ENCODE data around the gene PPRC1. TPM values are rescaled to one million over a fixed set of nuclear protein-coding genes. Genes with fewer than 3 reads are reported as not detected.

PPRC1 gene
- total and polyA plus RNA-seq, 4 donors, result 19.3 to 42.1 (median 26.5) TPM

GRCh38 chr10:102111276-102111675 is 21.6 kb upstream of the PPRC1 start:
- 95 to 97% methylated on average over 12 of the region's 12 CpGs for WGBS, 2 donors
- no peaks in the 10 kb centered on the region for H3K27me3 ChIP-seq (ENCODE audit: control insufficient read depth in 3 of 3, insufficient read depth in 3 of 3, low read length in 2 of 3)
- no peak overlapping the region for H3K27ac ChIP-seq (ENCODE audit: low read depth in 1 of 2, low read length in 1 of 2)
- DNase-seq (no peak), ATAC-seq (ENCODE audit: insufficient read depth, low FRiP score) (no peak)
- peaks cover 0 to 30% (median 16%) of the 10 kb centered on the region in 5 donors for H3K4me1 ChIP-seq (ENCODE audit: control insufficient read depth in 5 of 5, insufficient read depth in 5 of 5, low read length in 5 of 5)
- no peaks in the 10 kb centered on the region for H3K9me3 ChIP-seq (ENCODE audit: control insufficient read depth in 4 of 4, insufficient read depth in 3 of 4, low read length in 3 of 4)
- peaks cover 22 to 47% (median 44%) of the 10 kb centered on the region in 4 donors for H3K36me3 ChIP-seq (ENCODE audit: control insufficient read depth in 4 of 4, insufficient read depth in 4 of 4, low read length in 4 of 4)
- TF ChIP-seq CTCF (IDR thresholded peaks at IDR 0.05; ENCODE audit: control extremely low read depth, extremely low read depth), result no peak
- no peak overlapping the region for H3K4me3 ChIP-seq
- no peak overlapping the region for H3K9ac ChIP-seq (ENCODE audit: insufficient read depth in 1 of 2, low read length in 2 of 2)

GRCh38 chr10:102112210-102112817 is 20.5 kb upstream of the PPRC1 start:
- Histone ChIP-seq H3K4me1 (ENCODE audit: control insufficient read depth in 5 of 5, insufficient read depth in 5 of 5, low read length in 5 of 5) (peaks cover 0 to 40% (median 24%) of the 10 kb centered on the region in 5 donors), H3K36me3 (ENCODE audit: control insufficient read depth in 4 of 4, insufficient read depth in 4 of 4, low read length in 4 of 4) (peaks cover 21 to 40% (median 39%) of the 10 kb centered on the region in 4 donors), H3K4me3 (no peak overlapping the region), H3K9ac (ENCODE audit: insufficient read depth in 1 of 2, low read length in 2 of 2) (no peak overlapping the region), H3K9me3 (ENCODE audit: control insufficient read depth in 4 of 4, insufficient read depth in 3 of 4, low read length in 3 of 4) (no peaks in the 10 kb centered on the region), H3K27ac (ENCODE audit: low read depth in 1 of 2, low read length in 1 of 2) (no peak overlapping the region), H3K27me3 (ENCODE audit: control insufficient read depth in 3 of 3, insufficient read depth in 3 of 3, low read length in 2 of 3) (no peaks in the 10 kb centered on the region)
- WGBS, 2 donors, result 53 to 60% methylated on average over 3 of the region's 3 CpGs
- ATAC-seq (ENCODE audit: insufficient read depth, low FRiP score) (no peak), DNase-seq (no peak)
- no peak for TF ChIP-seq CTCF (IDR thresholded peaks at IDR 0.05; ENCODE audit: control extremely low read depth, extremely low read depth)

DNA sequence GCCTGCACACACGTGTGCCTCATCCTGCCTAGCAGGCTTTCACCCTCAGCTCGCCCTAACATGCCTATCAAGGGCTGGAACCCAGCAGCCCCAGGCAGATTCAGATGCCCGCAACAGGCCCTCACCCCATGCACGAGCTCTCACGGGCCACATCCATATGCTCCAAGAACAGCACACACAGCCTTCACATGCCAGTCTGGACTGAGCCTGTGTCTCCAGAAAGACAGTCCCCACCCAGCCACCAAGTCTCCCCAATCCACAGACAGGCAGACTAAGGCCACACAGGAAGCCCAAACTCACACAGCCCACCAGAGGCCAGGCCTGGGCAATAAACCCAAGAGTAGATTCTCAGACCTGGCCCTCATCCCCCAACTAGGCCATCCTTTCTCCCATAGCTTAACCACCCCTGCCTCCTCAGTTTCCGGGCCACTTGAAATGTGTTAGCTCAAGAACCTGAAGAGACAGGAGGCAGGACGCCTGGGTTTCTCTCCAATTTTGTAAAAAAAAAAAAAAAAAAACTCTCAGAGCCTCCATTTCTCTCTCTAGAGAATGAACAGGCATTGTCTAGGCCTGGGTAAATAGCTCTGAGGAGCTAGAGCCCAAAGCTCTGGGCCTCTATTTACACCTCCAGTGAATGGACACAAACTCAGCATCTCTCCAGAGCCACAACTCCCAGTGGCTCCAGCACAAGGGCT is 19.4 kb upstream of the PPRC1 start:
- peak overlapping the region in 1 of 2 donors; percentile 20 for H3K27ac ChIP-seq (ENCODE audit: low read depth in 1 of 2, low read length in 1 of 2)
- no peak overlapping the region for H3K4me3 ChIP-seq
- H3K27me3 ChIP-seq (ENCODE audit: control insufficient read depth in 3 of 3, insufficient read depth in 3 of 3, low read length in 2 of 3), result no peaks in the 10 kb centered on the region
- H3K4me1 ChIP-seq (ENCODE audit: control insufficient read depth in 5 of 5, insufficient read depth in 5 of 5, low read length in 5 of 5), result peaks cover 0 to 51% (median 32%) of the 10 kb centered on the region in 5 donors
- H3K9me3 ChIP-seq (ENCODE audit: control insufficient read depth in 4 of 4, insufficient read depth in 3 of 4, low read length in 3 of 4), result no peaks in the 10 kb centered on the region
- peak overlapping the region; percentile 42 to 64 for H3K9ac ChIP-seq (ENCODE audit: insufficient read depth in 1 of 2, low read length in 2 of 2)
- no peak for TF ChIP-seq CTCF (IDR thresholded peaks at IDR 0.05; ENCODE audit: control extremely low read depth, extremely low read depth)
- 45 to 54% methylated on average over 7 of the region's 7 CpGs for WGBS, 2 donors
- DNase-seq, result no peak
- peaks cover 17 to 35% (median 31%) of the 10 kb centered on the region in 4 donors for H3K36me3 ChIP-seq (ENCODE audit: control insufficient read depth in 4 of 4, insufficient read depth in 4 of 4, low read length in 4 of 4)
- no peak for ATAC-seq (ENCODE audit: insufficient read depth, low FRiP score)
